22Rv1 (cell line): ENCODE results near the gene IFNA4.
"Not testable (repeated sequence)": the region's sequence is repeated elsewhere in the genome, so short reads cannot be mapped to it uniquely, and the experiment has no call there.

ENCODE experiments used
- CTCF ChIP-seq: fragments of 450-650 bp; IDR thresholded peaks from 2 replicates; pipeline ENCODE4 v1.5.1; 2017; ENCODE audit warnings: mild to moderate bottlenecking
- ZFX ChIP-seq: fragments of 450-650 bp; IDR thresholded peaks from 2 replicates; pipeline ENCODE4 v1.6.1; 2017; ENCODE audit warnings: antibody characterized with exemption, borderline replicate concordance

GRCh38 chr9:21212160-21212559 is 24.8 kb upstream of the IFNA4 start:
- TF ChIP-seq CTCF, ZFX: not testable (repeated sequence)
